ENCODE data around the gene PRKCB.

The PRKCB gene

DNA sequence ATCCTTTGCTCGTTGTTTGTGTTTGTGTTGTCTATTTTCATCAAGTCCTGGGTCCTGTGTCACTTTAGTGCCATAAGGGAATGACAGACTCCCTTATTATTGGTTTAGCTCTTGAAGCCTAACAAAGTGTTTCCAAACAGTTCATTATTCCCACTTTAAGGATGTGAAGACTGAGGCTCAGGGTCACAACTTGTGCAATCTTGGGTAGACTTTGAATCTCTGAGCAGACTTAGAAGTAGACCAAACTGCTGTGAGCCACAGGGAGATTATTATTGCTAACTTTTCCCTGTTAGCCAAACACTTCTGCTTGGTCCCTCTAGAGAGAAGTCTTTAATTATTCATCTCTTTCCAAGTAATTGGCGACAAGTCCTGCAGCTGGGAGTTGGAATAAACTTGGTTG lies 31.8 kb downstream of the PRKCB start:
- DNase-seq = no peak

GRCh38 chr16:23868136-23868535 lies 32.4 kb downstream of the PRKCB start:
- no peak for DNase-seq

GRCh38 chr16:23869052-23869451 lies 33.3 kb downstream of the PRKCB start:
- DNase-seq = no peak

- no peak for DNase-seq
Observed at GRCh38 chr16:23871924-23872323, 36.1 kb downstream of the PRKCB start.

DNA sequence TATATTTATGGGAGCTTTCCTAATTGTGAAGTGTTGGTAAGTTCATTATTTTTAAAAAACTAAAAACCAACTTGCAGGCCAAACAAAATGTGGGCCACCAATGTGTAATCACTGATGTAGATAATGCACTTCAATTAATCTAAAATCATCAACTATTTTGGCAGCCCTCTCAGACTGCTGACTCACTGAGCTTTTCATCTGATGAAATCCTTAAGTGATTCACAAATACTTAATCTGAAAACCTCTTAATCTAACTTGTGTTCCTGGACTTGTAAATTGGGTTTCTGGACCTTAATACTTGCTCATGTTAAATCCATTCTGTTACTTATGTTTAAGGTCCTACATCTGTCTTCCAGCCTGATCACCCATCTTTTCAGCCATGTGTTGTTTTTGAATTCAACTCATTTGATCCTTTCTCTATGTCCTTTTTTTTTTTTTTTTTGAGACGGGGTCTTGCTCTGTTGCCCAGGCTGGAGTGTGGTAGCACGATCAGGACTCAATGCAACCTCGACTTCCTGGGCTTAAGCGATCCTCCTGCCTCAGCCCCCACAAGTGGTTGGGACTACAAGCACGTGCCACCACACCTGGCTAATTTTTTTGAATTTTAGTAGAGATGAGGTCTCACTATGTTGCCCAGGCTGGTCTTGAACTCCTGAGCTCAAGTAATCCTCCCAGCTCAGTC lies 39.0 kb downstream of the PRKCB start:
- DNase-seq = no peak

GRCh38 chr16:23876256-23876896 lies 40.6 kb downstream of the PRKCB start:
- no peak for DNase-seq

GRCh38 chr16:23877107-23878070 lies 41.6 kb downstream of the PRKCB start:
- no peak for DNase-seq

DNA sequence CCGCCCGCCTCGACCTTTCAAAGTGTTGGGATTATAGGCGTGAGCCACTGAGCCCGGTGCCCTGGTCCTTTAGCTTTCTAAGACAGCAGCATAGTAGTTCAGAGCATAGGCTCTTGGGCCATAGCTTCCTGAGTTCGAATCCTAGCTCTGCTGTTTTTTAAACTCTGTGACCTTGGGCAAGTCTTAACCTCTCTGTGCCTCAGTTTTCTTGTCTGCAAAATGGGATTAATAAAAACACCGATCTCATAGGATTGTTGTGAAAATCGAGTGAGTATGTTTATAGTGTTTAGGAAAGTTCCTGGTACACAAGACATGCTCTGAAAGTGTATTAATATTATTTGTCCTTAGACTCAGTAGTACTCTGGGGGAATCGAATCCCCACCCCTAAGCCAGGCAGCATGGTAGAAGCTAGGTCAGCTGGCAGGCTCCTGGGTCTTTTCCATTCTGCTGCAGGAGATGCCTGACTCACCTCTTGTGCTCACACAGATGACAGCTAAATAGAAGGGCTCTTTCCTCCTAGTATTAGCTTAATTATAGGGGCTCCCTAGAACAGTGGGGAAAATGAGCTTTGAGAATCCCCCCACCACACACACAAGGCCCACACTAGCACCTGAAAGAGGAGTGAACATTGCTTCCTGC lies 44.1 kb downstream of the PRKCB start:
- no peak for DNase-seq

DNA sequence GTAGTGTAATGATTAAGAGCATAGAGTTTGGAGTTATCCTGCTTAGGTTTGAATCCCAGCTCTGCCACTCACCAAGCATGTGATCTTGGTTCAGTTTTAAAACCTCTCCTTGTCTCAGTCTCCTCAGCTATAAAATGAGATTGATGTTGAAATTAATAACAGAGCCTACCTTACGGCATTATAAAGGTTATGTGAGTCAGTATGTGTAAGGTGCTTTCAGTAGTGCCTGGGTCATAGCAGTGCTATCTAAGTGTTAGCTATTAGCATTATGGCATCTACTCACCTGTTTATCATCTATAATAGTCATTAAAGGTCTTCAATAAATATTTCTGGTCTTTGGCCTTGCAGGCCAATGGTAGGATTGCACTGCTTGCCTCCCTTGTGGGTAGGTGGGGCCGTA lies 53.4 kb downstream of the PRKCB start:
- no peak for DNase-seq

DNA sequence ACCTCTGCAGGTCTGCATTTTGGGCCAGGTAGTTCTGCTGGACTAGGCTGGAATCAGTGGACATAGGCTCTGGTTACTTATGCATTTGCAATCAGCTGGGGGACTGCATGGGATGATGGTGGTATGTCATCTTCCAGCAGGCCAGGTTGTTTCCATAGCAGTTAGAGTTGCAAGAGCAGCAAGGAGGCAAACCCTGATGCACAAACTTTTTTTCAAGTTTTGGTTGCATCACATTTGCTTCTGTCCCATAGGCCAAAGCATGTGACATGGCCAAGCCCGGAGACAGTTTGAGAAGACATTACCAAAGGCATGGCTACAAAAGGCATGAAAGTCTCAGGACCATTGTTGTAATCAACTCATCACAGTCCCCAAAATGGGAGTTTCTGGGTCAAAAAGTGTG lies 58.2 kb downstream of the PRKCB start:
- DNase-seq = no peak

DNA sequence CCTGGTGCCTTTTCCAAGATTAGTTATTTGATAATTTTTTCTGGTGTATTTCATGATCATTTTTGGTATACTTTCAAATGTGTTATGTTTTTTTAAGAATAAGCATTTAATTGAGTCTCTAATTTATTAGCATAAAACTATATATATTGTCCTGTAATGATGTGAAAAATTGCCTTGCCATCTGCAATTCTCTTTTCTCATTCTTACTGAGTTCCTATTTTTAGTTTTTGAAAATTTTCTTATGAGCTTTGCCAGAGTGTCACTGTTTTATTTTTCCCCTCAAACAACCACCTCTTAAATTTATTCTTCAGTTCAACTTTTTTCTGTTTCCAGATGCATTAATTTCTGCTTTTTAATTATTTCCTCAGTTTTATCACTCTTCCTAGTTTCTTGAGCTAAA lies 59.3 kb downstream of the PRKCB start:
- DNase-seq = no peak

DNA sequence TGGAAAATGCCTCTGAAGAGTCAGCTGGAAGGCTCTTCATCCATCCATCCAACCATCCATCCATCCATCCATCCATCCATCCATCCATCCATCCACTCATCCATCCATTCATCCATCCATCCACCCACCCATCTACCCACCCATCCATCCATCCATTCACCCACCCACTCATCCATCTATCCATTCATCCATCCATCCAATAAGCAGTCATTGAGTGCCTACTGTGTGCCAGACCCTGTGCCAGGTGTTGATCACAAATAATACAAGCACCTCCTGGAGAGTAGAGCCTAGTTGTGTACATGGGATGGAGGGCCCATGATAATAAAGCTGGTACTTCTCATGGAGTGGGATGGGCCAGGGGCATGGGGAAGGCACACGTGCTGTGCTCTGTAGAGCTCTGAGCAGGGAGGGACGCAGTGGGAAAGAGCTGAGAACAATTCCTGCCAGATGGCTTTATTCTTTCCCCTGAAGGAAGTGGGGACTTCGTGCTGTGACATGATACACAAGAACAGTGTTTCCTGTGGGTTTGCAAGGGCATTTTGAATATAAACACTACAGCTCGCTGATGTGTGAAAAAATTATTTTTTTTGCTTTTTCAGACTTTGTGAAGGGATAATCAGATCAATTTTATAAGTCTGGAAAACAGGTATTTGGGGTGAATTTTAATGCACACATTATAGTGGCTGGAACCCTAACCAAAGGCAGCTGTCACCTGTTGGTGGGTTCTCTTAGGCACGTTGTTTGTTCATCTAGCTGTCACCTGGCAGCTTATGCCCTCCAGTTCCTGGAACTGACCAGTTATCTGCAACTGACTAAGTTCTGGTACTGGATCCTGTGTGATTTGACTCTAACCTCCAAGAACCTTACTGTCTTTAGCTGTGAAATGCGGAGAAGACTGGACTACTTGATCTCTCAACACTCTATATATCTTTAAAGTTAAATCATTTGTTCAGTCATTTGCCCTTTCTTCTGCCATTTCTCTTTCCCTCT lies 61.3 kb downstream of the PRKCB start:
- peak; percentile 6 for DNase-seq

DNA sequence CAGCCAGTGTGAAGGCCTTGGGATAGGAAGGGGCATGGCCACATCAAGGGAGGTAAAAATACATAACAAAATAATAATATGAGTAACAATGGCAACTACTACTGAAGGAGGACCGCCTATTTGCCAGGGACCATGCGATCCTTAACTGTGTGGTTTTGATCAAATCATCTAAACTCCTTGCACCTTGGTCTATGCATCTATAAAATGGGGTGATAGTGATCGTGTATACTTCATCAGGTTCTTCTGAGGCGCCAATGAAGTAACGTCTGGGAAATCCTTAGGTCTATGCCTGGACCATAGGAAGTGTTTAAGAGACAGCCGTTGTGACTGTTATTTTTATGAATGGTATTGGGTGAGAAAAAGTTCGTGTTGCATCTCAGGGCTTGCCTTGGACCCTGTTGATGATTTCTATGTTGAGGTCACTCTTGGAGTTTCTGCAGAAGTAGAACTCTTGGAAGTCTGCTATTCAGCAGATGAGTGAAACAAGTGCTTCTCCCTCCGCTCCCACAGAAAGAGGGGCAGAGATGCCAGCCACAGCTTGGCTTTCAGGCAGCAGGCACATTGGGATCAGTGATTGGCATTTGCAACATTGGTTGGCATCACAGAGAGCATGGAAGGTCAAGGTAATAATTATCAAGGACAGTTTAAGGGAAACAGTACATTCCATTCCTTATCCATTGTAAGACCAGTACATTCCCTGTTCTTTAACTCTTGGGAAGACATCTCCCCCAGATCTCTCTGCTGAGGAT lies 63.1 kb downstream of the PRKCB start:
- DNase-seq = no peak

- no peak for DNase-seq
Observed at GRCh38 chr16:23899869-23900268, 64.1 kb downstream of the PRKCB start.

- no peak for DNase-seq
Observed at GRCh38 chr16:23900480-23901177, 64.8 kb downstream of the PRKCB start.

DNA sequence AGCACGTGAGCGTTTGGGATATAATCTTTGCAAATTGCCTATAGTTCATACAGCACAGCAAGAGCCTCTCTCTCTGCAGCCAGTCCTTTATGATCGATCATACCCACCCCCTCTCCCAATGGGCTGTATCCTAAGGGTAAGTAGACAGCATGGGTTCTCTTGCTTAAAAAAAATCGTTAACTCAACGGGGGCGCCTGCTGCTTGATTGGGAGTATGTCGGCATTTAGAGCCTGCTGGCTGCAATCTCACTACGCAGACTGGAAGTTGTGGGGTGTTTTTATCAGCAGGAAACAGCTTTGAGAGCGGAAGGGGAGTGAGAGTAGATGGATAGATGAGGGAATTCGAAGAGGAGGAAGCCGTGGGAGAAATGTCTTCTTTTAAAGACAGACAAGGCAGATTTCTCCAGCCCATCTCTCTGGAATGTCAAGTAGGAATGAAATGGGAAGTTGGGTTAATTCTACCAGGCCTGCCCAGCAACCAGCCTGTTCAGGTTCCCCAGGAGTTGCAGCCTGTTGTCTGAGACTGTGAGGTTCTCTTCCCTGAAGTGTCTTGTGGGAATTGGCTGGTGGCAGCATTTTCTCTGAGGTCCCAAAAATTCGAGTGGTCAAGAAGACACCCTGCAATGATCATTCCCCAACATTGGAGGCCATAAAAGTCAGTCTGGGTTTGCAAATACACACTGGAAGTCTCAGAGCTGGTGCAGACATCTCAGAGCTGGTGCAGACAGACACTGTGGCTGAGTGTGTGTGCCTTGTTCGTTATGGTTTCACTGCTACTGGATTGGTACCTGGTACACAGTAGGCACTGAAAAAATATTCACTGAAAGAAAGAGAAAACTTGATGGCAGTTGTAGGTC lies 65.6 kb downstream of the PRKCB start:
- DNase-seq = no peak

DNA sequence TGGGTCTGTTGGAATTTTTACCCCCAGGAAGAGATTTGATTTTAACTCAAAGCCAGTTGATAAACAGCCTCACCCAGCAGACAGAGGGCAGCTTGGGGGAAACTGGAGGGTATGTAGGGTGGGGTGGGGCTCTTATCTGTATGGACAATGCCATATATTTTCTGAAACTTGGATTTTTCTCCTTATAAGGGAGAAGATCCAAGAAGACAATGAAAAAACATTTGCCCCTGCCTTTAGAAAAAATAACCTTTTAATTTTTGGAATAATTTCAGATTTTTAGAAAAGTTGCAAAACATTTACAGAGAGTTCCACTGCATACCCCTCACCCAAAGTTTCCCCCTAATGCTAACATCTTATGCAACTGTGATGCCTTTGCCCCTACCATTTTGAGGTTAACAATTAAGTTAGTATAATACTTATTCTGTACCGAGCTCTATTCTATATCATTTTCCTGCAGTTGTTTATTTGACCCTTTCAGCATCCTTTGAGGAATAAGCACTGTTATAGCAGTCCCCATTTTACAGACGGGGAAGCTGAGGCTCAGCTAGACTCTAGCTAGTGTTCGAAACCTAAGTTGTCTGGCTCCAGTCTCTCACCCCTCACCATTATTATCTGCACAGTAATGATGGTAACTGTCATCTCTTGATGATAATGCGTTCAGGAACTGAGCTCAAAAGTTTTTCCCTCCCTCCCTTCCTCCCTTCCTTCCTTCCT lies 66.4 kb downstream of the PRKCB start:
- DNase-seq = no peak

GRCh38 chr16:23902748-23903414 lies 67.1 kb downstream of the PRKCB start:
- DNase-seq = no peak
